Neural progenitor cell (in vitro differentiated cells): Measurements from ENCODE around the gene KEL. TPM values are rescaled to one million over a fixed set of nuclear protein-coding genes. Genes with fewer than 3 reads are reported as not detected.

ENCODE experiments used
- DNase-seq: peaks from one replicate; pipeline ENCODE4 v3.0.0-alpha.2; 2016; ENCODE audit warnings: low spot score
- H2AFZ ChIP-seq: fragments of 200-600 bp; sonication (generic); replicated peaks from 2 replicates; pipeline ENCODE4 v1.6.1; 2016; ENCODE audit warnings: antibody characterized with exemption
- H3F3A ChIP-seq: fragments of 200-600 bp; sonication (generic); 2 replicates; pipeline ENCODE4 v1.6.1; 2016; ENCODE audit warnings: antibody characterized with exemption, low read depth
- H3K27ac ChIP-seq: fragments of 200-600 bp; sonication (generic); 2 replicates; pipeline ENCODE4 v1.5.1; 2016; ENCODE audit warnings: mild to moderate bottlenecking
- H3K27me3 ChIP-seq: fragments of 200-600 bp; sonication (generic); 2 replicates; pipeline ENCODE4 v1.6.1; 2016; ENCODE audit warnings: mild to moderate bottlenecking, moderate library complexity
- H3K36me3 ChIP-seq: fragments of 200-600 bp; sonication (generic); 2 replicates; pipeline ENCODE4 v1.5.1; 2016
- H3K4me1 ChIP-seq: fragments of 200-600 bp; sonication (generic); 2 replicates; pipeline ENCODE4 v1.6.1; 2016; ENCODE audit warnings: mixed run types
- H3K4me2 ChIP-seq: fragments of 200-600 bp; sonication (generic); 2 replicates; pipeline ENCODE4 v1.6.1; 2016
- H3K4me3 ChIP-seq: fragments of 200-600 bp; sonication (generic); 2 replicates; pipeline ENCODE4 v1.5.1; 2016
- H3K79me2 ChIP-seq: fragments of 200-600 bp; sonication (generic); 2 replicates; pipeline ENCODE4 v1.6.1; 2016; ENCODE audit warnings: low read depth
- H3K9ac ChIP-seq: fragments of 200-600 bp; sonication (generic); 2 replicates; pipeline ENCODE4 v1.6.1; 2016
- H3K9me3 ChIP-seq: fragments of 200-600 bp; sonication (generic); 2 replicates; pipeline ENCODE4 v1.5.1; 2016; ENCODE audit warnings: low read depth
- H4K20me1 ChIP-seq: fragments of 200-600 bp; sonication (generic); 2 replicates; pipeline ENCODE4 v1.6.1; 2016; ENCODE audit warnings: low read depth
- H3K27ac Mint-ChIP-seq: 3 replicates; pipeline ENCODE4 v1.8.0; 2021; ENCODE audit warnings: mixed read lengths
- H3K27me3 Mint-ChIP-seq: 2 replicates; pipeline ENCODE4 v1.8.0; 2022; ENCODE audit warnings: low read depth, mild to moderate bottlenecking, inconsistent platforms, moderate library complexity, mixed read lengths; ENCODE audit not compliant: insufficient read depth
- H3K36me3 Mint-ChIP-seq: 3 replicates; pipeline ENCODE4 v1.8.0; 2021; ENCODE audit warnings: mixed read lengths
- H3K4me1 Mint-ChIP-seq: 3 replicates; pipeline ENCODE4 v1.8.0; 2021; ENCODE audit warnings: mixed read lengths
- H3K4me3 Mint-ChIP-seq: 3 replicates; pipeline ENCODE4 v1.8.0; 2021; ENCODE audit warnings: mild to moderate bottlenecking, moderate library complexity, mixed read lengths
- H3K9me3 Mint-ChIP-seq: 3 replicates; pipeline ENCODE4 v1.8.0; 2020; ENCODE audit warnings: mixed read lengths
- CTCF ChIP-seq: fragments of 200-600 bp; sonication (generic); IDR thresholded peaks from 2 replicates; pipeline ENCODE4 v1.5.1; 2017; ENCODE audit warnings: antibody characterized with exemption, mild to moderate bottlenecking
- EZH2 ChIP-seq: fragments of 200-600 bp; sonication (generic); IDR thresholded peaks from 2 replicates; pipeline ENCODE4 v1.6.1; 2017; ENCODE audit warnings: antibody characterized with exemption, mild to moderate bottlenecking, moderate library complexity
- EZH2phosphoT487 ChIP-seq: fragments of 200-600 bp; sonication (generic); IDR thresholded peaks from 2 replicates; pipeline ENCODE4 v1.6.1; 2017; ENCODE audit warnings: antibody characterized with exemption
- total RNA-seq: library from RNA; depleted of rRNA; stranded (reverse); fragments of >200 nt; gene quantifications from 2 replicates; pipeline ENCODE4 v1.2.3, GENCODE V29; 2015; ENCODE audit warnings: low replicate concordance

The KEL gene
- total RNA-seq, 1 donor from 2014 or later: not detected

- Histone ChIP-seq H3K4me3 (no peak overlapping the region), H3K9me3 (peaks cover 4% of the 10 kb centered on the region), H3K36me3 (peaks cover 3% of the 10 kb centered on the region), H3K79me2 (no peaks in the 10 kb centered on the region), H3K27ac (no peak overlapping the region), H3F3A (peaks cover 12% of the 10 kb centered on the region), H2AFZ (no peak overlapping the region), H3K4me2 (no peak overlapping the region), H3K9ac (no peak overlapping the region), H3K4me1 (peaks cover 13% of the 10 kb centered on the region), H4K20me1 (no peaks in the 10 kb centered on the region), H3K27me3 (no peaks in the 10 kb centered on the region)
- no peak for DNase-seq
- Mint-ChIP-seq H3K27me3 (peaks cover 4% of the 10 kb centered on the region), H3K36me3 (no peaks in the 10 kb centered on the region), H3K9me3 (peaks cover 3% of the 10 kb centered on the region), H3K27ac (no peak overlapping the region), H3K4me3 (no peak overlapping the region), H3K4me1 (peaks cover 2% of the 10 kb centered on the region)
- TF ChIP-seq EZH2phosphoT487 (no peak), CTCF (no peak), EZH2 (no peak)
Observed at GRCh38 chr7:142898377-142899170, 63.6 kb downstream of the KEL start.

GRCh38 chr7:142897691-142898090 lies 64.5 kb downstream of the KEL start:
- no peak overlapping the region for H3K27ac Mint-ChIP-seq
- H3K36me3 ChIP-seq: no peaks in the 10 kb centered on the region

GRCh38 chr7:142896741-142897379 lies 65.3 kb downstream of the KEL start:
- no peaks in the 10 kb centered on the region for H3K36me3 Mint-ChIP-seq
- Histone ChIP-seq H3F3A (peaks cover 5% of the 10 kb centered on the region), H3K27me3 (no peaks in the 10 kb centered on the region), H3K36me3 (no peaks in the 10 kb centered on the region), H3K4me1 (peaks cover 8% of the 10 kb centered on the region), H3K4me3 (no peak overlapping the region), H4K20me1 (no peaks in the 10 kb centered on the region), H3K79me2 (no peaks in the 10 kb centered on the region), H3K27ac (no peak overlapping the region), H3K4me2 (no peak overlapping the region), H3K9me3 (no peaks in the 10 kb centered on the region), H2AFZ (no peak overlapping the region), H3K9ac (no peak overlapping the region)
- no peaks in the 10 kb centered on the region for H3K4me1 Mint-ChIP-seq
- H3K4me3 Mint-ChIP-seq: no peak overlapping the region
- H3K27me3 Mint-ChIP-seq: peaks cover 4% of the 10 kb centered on the region
- no peaks in the 10 kb centered on the region for H3K9me3 Mint-ChIP-seq
- no peak overlapping the region for H3K27ac Mint-ChIP-seq
- TF ChIP-seq CTCF: no peak
- no peak for TF ChIP-seq EZH2phosphoT487
- no peak for TF ChIP-seq EZH2
- DNase-seq: no peak

More at GRCh38 chr7:142897691-142898090, 64.5 kb downstream of the KEL start:
- Histone ChIP-seq H3K9me3 (no peaks in the 10 kb centered on the region), H3K79me2 (no peaks in the 10 kb centered on the region), H3K4me2 (no peak overlapping the region), H3K27ac (no peak overlapping the region), H4K20me1 (no peaks in the 10 kb centered on the region), H3K27me3 (no peaks in the 10 kb centered on the region), H3K9ac (no peak overlapping the region), H3K4me1 (peaks cover 13% of the 10 kb centered on the region), H3K4me3 (no peak overlapping the region), H3F3A (peaks cover 12% of the 10 kb centered on the region), H2AFZ (no peak overlapping the region)
- TF ChIP-seq CTCF (no peak), EZH2phosphoT487 (no peak), EZH2 (no peak)
- H3K36me3 Mint-ChIP-seq: no peaks in the 10 kb centered on the region
- no peaks in the 10 kb centered on the region for H3K9me3 Mint-ChIP-seq
- DNase-seq: no peak
- H3K4me1 Mint-ChIP-seq: peaks cover 2% of the 10 kb centered on the region
- no peak overlapping the region for H3K4me3 Mint-ChIP-seq
- peaks cover 4% of the 10 kb centered on the region for H3K27me3 Mint-ChIP-seq
